ENCODE results near the gene RNASE13.

- no peak for TF ChIP-seq CTCF (conservative IDR thresholded peaks at IDR 0.05; ENCODE audit: low read depth, low read length)
- no peak for TF ChIP-seq EZH2 (IDR thresholded peaks at IDR 0.05; ENCODE audit: borderline replicate concordance, low read depth, low read length, poor library complexity, severe bottlenecking)
These were observed 8.3 kb upstream of the RNASE13 start for GRCh38 chr14:21042918-21043317.
